ENCODE data around the gene PEX19.
A peak's percentile ranks its signal among the peaks of the same experiment; 100 is the strongest.

The PEX19 gene

GRCh38 chr1:160260406-160261382 lies 24.2 kb downstream of the PEX19 start:
- no peaks in the 10 kb centered on the region for H3K27me3 ChIP-seq
- peak overlapping the region; percentile 98 for H3K9ac ChIP-seq
- H3K4me1 ChIP-seq: peaks cover 45% of the 10 kb centered on the region
- peaks cover 22% of the 10 kb centered on the region for H3K36me3 ChIP-seq
- peaks cover 25% of the 10 kb centered on the region for H4K20me1 ChIP-seq
- H3K4me3 ChIP-seq: peak overlapping the region; percentile 93
- H3K9me3 ChIP-seq: no peaks in the 10 kb centered on the region
- no peak for TF ChIP-seq Cebpa-rat (IDR thresholded peaks at IDR 0.05)
- peak overlapping the region; percentile 82 for H3K4me2 ChIP-seq
- peak overlapping the region; percentile 97; the same call in 1 of the 2 replicates for H3K27ac ChIP-seq

DNA sequence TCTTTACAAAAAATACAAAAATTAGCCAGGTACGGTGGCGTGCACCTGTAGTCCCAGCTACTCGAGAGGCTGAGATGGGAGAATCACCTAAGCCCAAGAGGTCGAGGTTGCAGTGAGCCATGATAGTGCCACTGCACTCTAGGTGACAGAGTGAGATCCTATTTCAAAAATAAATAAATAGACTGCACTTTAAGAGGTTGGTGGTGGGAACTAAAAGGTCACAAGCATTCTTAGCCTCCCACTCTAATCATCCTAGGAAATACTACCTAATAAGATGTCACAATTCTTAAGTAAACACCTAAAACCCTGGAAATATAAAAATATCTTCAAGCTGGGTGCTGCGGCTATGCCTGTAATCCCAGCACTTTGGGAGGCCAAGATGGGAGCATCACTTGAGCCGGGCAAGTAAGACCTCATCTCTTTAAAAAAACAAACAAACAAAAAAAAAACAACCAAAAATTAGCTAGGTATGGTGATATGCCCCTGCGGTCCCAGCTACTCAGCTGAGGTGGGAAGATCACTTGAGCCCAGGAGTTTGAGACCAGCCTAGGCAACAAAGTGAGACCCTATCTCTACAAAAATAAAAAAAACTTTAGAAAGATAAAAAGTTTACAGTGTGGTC lies 26.6 kb downstream of the PEX19 start:
- Histone ChIP-seq H3K4me2 (no peak overlapping the region; the same call in 1 of the 2 replicates), H3K9me3 (no peaks in the 10 kb centered on the region), H3K4me1 (peaks cover 41% of the 10 kb centered on the region), H3K27me3 (no peaks in the 10 kb centered on the region), H3K9ac (no peak overlapping the region), H3K27ac (no peak overlapping the region), H4K20me1 (peaks cover 44% of the 10 kb centered on the region), H3K36me3 (peaks cover 46% of the 10 kb centered on the region), H3K4me3 (no peak overlapping the region)
- no peak for TF ChIP-seq Cebpa-rat (IDR thresholded peaks at IDR 0.05)

DNA sequence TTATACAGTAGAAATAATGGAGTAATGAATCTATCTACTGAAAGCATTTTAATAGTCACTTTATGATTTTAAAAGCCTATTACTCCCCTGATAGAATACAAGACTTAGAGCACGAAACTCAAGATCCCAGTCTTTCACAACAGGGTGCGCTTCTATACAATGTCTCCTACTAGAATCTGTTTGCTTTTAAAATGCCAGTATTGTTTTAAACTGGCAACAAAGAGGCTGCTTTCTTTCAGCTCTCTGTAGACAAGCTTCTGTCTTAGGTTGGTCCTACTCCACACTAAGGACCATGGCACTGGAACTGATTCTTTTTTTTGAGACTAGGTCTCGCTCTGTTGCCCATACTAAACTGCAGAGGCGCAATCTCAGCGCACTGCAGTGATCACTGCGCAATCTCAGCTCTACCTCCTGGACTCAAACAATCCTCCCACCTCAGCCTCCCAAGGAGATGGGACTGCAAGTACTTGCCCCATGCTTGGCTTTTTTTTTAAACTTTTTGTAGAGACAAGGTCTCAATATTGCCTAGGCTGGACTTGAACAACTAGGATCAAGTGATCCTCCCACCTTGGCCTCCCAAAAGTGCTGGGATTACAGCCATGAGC lies 27.4 kb downstream of the PEX19 start:
- Histone ChIP-seq H3K4me1 (peaks cover 35% of the 10 kb centered on the region), H3K9ac (no peak overlapping the region), H3K4me2 (no peak overlapping the region), H3K4me3 (no peak overlapping the region), H3K27ac (no peak overlapping the region), H3K36me3 (peaks cover 53% of the 10 kb centered on the region), H4K20me1 (peaks cover 52% of the 10 kb centered on the region), H3K9me3 (no peaks in the 10 kb centered on the region), H3K27me3 (no peaks in the 10 kb centered on the region)
- no peak for TF ChIP-seq Cebpa-rat (IDR thresholded peaks at IDR 0.05)

DNA sequence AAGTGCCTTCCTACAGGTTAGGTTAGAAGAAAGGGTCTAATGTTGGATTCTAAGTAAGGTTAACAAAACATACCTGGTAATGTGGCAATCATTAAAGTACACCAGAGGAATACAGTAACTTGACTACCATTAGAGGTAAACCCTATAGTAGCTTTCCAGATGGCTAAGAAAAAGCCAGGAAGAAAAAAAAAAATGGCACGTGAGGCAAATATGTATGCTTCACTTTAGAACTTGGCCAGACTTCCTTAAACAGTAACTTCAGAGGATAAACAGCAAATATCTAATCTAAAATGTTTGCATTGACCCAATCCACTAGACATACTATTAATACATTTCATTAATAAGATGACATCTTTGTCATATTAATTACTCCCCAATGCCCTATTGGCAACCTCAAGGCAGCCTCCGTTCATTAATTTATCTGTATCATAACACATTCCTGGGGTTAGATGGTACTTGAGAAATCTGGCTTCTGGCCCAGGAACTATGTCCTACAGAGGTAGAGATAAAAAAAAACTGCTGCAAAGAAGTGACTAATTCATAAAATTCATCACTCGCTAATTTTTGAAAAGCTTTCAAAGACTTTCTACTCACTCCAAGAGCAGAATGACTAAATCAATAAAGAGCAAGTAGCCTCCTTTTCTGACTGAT lies 28.4 kb downstream of the PEX19 start:
- peaks cover 35% of the 10 kb centered on the region for H3K4me1 ChIP-seq
- no peaks in the 10 kb centered on the region for H3K27me3 ChIP-seq
- no peak overlapping the region for H3K4me3 ChIP-seq
- no peak overlapping the region for H3K27ac ChIP-seq
- H4K20me1 ChIP-seq: peaks cover 62% of the 10 kb centered on the region
- no peak for TF ChIP-seq Cebpa-rat (IDR thresholded peaks at IDR 0.05)
- peaks cover 55% of the 10 kb centered on the region for H3K36me3 ChIP-seq
- no peaks in the 10 kb centered on the region for H3K9me3 ChIP-seq
- no peak overlapping the region for H3K4me2 ChIP-seq
- H3K9ac ChIP-seq: no peak overlapping the region

DNA sequence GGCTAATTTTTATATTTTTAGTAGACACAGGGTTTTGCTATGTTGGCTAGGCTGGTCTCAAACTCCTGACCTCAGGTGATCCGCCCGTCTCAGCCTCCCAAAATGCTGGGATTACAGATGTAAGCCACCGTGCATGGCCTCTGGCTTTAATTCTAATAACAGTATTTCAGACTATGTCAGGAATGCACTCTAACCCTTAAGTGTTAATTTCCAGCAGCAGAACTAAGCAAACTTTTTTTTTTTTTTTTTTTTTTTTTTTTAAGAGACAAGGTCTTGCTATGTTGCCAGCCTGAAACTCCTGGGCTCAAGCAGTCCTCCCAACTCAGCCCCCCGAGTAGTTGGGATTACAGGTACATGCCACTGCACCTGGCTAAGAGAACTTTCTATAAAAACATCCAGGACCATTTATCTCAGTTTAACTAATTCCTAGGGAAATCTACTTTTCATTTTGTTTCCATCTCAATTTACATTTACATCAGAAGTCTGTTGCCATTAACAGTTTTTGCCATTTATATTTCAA lies 29.1 kb downstream of the PEX19 start:
- Histone ChIP-seq H3K27me3 (no peaks in the 10 kb centered on the region), H4K20me1 (peaks cover 69% of the 10 kb centered on the region), H3K4me1 (peaks cover 30% of the 10 kb centered on the region), H3K36me3 (peaks cover 62% of the 10 kb centered on the region), H3K9ac (no peak overlapping the region), H3K4me3 (no peak overlapping the region), H3K4me2 (no peak overlapping the region), H3K27ac (no peak overlapping the region), H3K9me3 (no peaks in the 10 kb centered on the region)
- TF ChIP-seq Cebpa-rat (IDR thresholded peaks at IDR 0.05): no peak

GRCh38 chr1:160251687-160252526 lies 33.0 kb downstream of the PEX19 start:
- H4K20me1 ChIP-seq: peaks cover 90% of the 10 kb centered on the region
- H3K36me3 ChIP-seq: peaks cover 60% of the 10 kb centered on the region
- no peak overlapping the region for H3K4me2 ChIP-seq
- H3K9ac ChIP-seq: no peak overlapping the region
- H3K27me3 ChIP-seq: no peaks in the 10 kb centered on the region
- no peak overlapping the region for H3K27ac ChIP-seq
- no peaks in the 10 kb centered on the region for H3K9me3 ChIP-seq
- TF ChIP-seq Cebpa-rat (IDR thresholded peaks at IDR 0.05): no peak; the same call in 1 of the 2 replicates
- no peak overlapping the region for H3K4me3 ChIP-seq
- no peaks in the 10 kb centered on the region for H3K4me1 ChIP-seq

DNA sequence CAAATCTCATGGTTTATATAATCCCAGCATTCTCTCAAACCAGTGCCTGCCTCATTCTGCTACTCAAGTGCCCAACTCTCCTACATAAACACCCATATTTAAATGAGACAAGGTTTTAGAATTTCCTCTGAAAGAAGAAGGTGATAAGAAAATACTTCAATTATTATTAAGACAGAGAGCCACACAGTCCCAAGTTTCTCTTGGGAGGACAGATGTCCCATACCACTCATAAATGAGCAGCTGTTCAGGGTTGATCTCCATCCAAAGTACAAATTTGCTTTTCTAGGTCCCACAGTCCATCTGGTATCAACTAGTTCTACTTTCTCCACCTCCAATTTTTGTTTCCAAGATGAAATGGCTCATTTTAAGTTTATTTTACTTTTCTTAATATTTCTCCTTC lies 33.9 kb downstream of the PEX19 start:
- peaks cover 65% of the 10 kb centered on the region for H3K36me3 ChIP-seq
- H3K27me3 ChIP-seq: no peaks in the 10 kb centered on the region
- H3K9me3 ChIP-seq: no peaks in the 10 kb centered on the region
- no peak for TF ChIP-seq Cebpa-rat (IDR thresholded peaks at IDR 0.05)
- H3K9ac ChIP-seq: no peak overlapping the region
- no peaks in the 10 kb centered on the region for H3K4me1 ChIP-seq
- peaks cover 93% of the 10 kb centered on the region for H4K20me1 ChIP-seq
- H3K4me2 ChIP-seq: no peak overlapping the region
- no peak overlapping the region for H3K27ac ChIP-seq
- no peak overlapping the region for H3K4me3 ChIP-seq

DNA sequence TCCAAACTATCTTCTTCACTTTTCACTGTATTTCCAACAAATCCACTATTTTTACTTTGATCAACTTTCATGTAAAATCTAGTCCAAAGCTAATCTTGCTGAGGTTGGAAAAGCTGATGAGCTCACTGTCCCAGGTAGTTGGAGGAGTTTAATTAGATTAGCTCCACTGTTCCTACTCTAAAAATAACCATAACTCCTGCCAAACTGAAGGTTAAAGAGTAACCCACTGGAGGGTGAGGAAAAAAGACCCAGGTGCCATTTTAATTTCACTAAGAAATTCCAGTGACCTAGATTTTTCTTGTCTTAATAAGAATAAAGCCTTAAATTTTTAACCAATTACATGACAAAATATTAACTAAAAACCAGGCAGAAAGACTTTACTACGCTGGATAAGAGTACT lies 37.9 kb downstream of the PEX19 start:
- Histone ChIP-seq H3K9ac (no peak overlapping the region), H3K9me3 (no peaks in the 10 kb centered on the region), H3K4me2 (no peak overlapping the region), H3K36me3 (peaks cover 56% of the 10 kb centered on the region), H3K27me3 (no peaks in the 10 kb centered on the region), H3K4me3 (no peak overlapping the region), H3K4me1 (no peaks in the 10 kb centered on the region), H3K27ac (no peak overlapping the region), H4K20me1 (peaks cover 97% of the 10 kb centered on the region)
- no peak for TF ChIP-seq Cebpa-rat (IDR thresholded peaks at IDR 0.05)

- Histone ChIP-seq H3K36me3 (peaks cover 61% of the 10 kb centered on the region), H3K4me2 (no peak overlapping the region), H4K20me1 (peaks cover 97% of the 10 kb centered on the region), H3K4me1 (no peaks in the 10 kb centered on the region), H3K9me3 (no peaks in the 10 kb centered on the region), H3K27me3 (no peaks in the 10 kb centered on the region), H3K4me3 (no peak overlapping the region), H3K9ac (no peak overlapping the region), H3K27ac (no peak overlapping the region)
- TF ChIP-seq Cebpa-rat (IDR thresholded peaks at IDR 0.05): no peak
These were observed 39.5 kb downstream of the PEX19 start for GRCh38 chr1:160245434-160245833.
